Erythroblast (primary cell): ENCODE measurements around the gene KRTAP12-3.

Experiments
- GATA1 ChIP-seq: IDR thresholded peaks from 2 replicates; pipeline ENCODE4 v1.6.1; 2011; ENCODE audit warnings: low read depth, mild to moderate bottlenecking, control low read depth, low read length, moderate library complexity
- POLR2A ChIP-seq: IDR thresholded peaks from 2 replicates; pipeline ENCODE4 v1.6.1; 2011; ENCODE audit warnings: mild to moderate bottlenecking, low read length

DNA sequence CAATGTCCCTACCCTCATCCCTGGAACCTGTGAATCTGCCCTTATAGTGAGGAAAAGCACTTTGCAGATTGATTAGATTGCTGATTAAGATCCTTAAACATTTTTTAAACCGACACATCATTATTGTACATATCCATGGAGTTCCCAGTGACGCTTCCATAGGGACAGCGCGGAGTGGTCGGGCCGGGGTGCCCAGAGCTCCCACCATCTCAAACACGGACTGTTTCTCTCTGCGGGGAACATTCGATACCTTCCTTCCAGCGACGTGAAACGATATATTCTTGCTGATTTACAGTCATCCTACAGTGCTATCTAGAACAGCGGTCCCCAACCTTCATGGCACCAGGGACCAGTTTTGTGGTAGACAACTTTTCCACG lies 43.3 kb downstream of the KRTAP12-3 start:
- no peak for TF ChIP-seq POLR2A
- no peak for TF ChIP-seq GATA1
